Measurements from ENCODE around the gene ESYT2. TPM values are rescaled to one million over a fixed set of nuclear protein-coding genes. Genes with fewer than 3 reads are reported as not detected.
A peak's percentile ranks its signal among the peaks of the same experiment; 100 is the strongest.

ESYT2 gene
- total and polyA plus RNA-seq, 9 of the 15 experiments (the other 6 are each of a cell fraction or from before 2014, with no cell fraction given), result 5.8 to 86.9 (median 64.7) TPM

GRCh38 chr7:158863611-158864506, 34.5 kb upstream of the ESYT2 start (continued):
- no peak for TF ChIP-seq PREB (CRISPR knock-in tag; IDR thresholded peaks at IDR 0.05)
- no peak for TF ChIP-seq THAP7 (CRISPR knock-in tag; IDR thresholded peaks at IDR 0.05)
- TF ChIP-seq CUX1 (CRISPR knock-in tag; IDR thresholded peaks at IDR 0.05), result no peak
- peak; percentile 43 for TF ChIP-seq NRF1 (conservative IDR thresholded peaks at IDR 0.05 in 1 of 2, IDR thresholded peaks at IDR 0.05 in 1 of 2)
- peak; percentile 81 for TF ChIP-seq SP1 (CRISPR knock-in tag; IDR thresholded peaks at IDR 0.05)
- no peak; a peak in 3 of 4 replicates for TF ChIP-seq RAD21 (CRISPR knock-in tag; conservative IDR thresholded peaks at IDR 0.05 in 1 of 2, IDR thresholded peaks at IDR 0.05 in 1 of 2)
- no peak for TF ChIP-seq DIDO1 (tag; IDR thresholded peaks at IDR 0.05; ENCODE audit: low read depth)
- TF ChIP-seq MYC (IDR thresholded peaks at IDR 0.05; ENCODE audit: low read depth, low read length), result peak; percentile 57; the same call in 1 of the 2 replicates
- no peak for TF ChIP-seq MYC (CRISPR knock-in tag; IDR thresholded peaks at IDR 0.05; ENCODE audit: borderline replicate concordance, low read depth)
- no peak for TF ChIP-seq E4F1 (CRISPR knock-in tag; IDR thresholded peaks at IDR 0.05; ENCODE audit: borderline replicate concordance)
- TF ChIP-seq ZNF695 (CRISPR knock-in tag; IDR thresholded peaks at IDR 0.05), result no peak
- TF ChIP-seq LARP7 (IDR thresholded peaks at IDR 0.05), result peak; percentile 97
- TF ChIP-seq E2F5 (CRISPR knock-in tag; IDR thresholded peaks at IDR 0.05), result 0 out of 2 replicates have a peak, but pooled peaks have one; percentile 57
- peak; percentile 58 for TF ChIP-seq TBP (optimal IDR thresholded peaks at IDR 0.05; ENCODE audit: low read depth, low read length)
- TF ChIP-seq RNF2 (IDR thresholded peaks at IDR 0.05), result peak; percentile 94; the same call in 1 of the 2 replicates
- no peak for TF ChIP-seq XRCC5 (IDR thresholded peaks at IDR 0.05; ENCODE audit: low read depth, low read length)

Measured in K562 (cell line).